HG02884 (cell line): Measurements from ENCODE around the gene ACACB.

ENCODE experiments used
- ATAC-seq: cut with Tn5 transposase; IDR thresholded peaks from one replicate; pipeline ENCODE4 v1.9.1; 2021; ENCODE audit warnings: mild to moderate bottlenecking, moderate library complexity; ENCODE audit not compliant: unreplicated experiment

Gene ACACB

DNA sequence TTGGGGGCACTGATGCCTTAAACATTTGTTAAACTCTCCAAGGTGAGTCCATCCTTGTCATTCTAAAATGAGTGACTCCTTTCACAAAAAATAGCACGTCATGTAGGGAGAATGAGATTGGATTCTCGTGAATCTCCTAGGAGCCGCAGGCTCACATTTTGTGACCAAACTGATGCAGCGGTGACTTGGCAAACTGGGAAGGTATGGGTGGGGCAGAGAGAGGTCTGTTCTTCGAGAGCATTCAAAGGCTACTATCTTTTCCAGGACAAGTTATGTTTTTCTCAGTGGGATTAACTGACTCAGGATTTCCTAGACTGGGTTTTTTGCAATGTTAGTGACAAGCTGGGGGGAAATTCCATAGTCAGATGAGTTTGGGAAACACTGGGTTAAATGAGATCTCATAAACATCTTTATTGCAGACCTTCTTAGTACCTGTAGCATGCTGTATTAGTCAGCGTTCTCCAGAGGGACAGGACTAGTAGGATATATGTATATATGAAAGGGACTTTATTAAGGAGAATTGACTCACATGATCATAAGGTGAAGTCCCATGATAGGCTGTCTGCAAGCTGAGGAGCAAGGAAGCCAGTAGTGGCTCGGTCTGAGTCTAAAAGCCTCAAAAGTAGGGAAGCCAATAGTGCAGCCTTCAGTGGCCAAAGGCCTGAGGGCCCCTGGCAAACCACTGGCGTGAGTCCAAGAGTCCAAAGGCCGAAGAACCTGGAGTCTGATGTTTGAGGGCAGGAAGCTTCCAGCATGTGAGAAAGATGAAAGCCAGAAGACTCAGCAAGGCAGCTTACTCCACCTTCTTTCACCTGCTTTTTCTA is 131.7 kb downstream of the ACACB start:
- ATAC-seq: no peak

- ATAC-seq: no peak
Observed at GRCh38 chr12:109250523-109250922, 134.1 kb downstream of the ACACB start.

GRCh38 chr12:109252799-109253198 is 136.4 kb downstream of the ACACB start:
- no peak for ATAC-seq

DNA sequence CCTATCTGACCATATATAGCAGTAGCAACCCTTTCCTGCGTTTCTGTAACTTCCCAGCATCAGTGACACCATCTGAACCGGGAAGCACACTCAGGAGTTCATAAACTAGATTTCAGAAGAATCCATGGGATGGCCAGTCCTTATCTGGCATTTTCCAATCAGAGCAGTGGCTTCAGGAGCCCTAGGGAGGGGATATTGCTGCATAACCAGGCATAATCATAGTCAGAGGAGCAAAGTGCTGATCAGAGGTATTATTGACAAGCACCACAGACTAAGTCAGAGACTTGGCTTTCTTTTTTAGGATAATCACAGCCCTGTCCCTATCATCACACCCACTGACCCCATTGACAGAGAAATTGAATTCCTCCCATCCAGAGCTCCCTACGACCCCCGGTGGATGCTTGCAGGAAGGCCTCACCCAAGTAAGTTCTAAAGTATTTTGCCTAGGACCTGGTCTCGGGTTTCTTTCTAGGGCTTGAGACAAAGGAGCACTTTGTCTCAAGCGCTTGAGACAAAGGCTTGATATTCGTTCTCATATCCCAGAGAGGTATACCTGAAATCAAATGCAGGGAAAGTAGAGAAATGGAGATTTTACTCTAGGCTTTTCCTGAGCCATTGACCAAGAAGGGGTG is 137.6 kb downstream of the ACACB start:
- ATAC-seq: no peak

GRCh38 chr12:109255377-109255776 is 139.0 kb downstream of the ACACB start:
- no peak for ATAC-seq

DNA sequence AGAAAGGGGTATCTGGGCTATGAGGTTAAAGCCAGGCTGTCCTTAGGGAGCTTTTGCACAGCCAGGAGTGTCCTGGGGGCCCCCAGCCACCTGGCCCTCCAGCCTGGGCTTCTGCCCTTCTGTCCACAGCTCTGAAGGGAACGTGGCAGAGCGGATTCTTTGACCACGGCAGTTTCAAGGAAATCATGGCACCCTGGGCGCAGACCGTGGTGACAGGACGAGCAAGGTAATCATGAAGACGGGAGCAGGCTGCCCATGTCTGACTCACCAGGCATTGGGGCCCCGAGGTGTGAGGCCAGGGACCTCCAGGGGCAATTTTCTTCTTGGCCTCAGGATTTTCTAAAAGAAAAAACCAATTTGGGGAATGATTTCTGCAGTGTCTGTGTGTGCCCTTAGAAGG is 139.6 kb downstream of the ACACB start:
- ATAC-seq: no peak

DNA sequence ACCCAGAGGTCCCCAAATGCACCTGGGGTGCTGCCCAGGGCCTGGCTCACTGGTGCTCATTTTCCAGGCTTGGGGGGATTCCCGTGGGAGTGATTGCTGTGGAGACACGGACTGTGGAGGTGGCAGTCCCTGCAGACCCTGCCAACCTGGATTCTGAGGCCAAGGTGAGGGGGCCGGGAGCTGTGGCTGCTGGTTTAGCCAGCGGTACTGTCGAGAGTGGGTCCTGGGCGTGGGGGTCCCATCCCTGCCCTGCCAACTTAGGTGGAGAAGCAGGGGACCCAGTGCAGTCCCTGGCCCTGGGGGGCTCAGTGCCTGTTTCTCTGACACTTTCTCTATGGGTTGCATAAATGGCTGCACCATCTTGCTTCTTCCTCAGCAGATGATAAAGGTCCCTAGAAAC is 141.8 kb downstream of the ACACB start:
- ATAC-seq: no peak

GRCh38 chr12:109258607-109259544 is 142.5 kb downstream of the ACACB start:
- no peak for ATAC-seq

DNA sequence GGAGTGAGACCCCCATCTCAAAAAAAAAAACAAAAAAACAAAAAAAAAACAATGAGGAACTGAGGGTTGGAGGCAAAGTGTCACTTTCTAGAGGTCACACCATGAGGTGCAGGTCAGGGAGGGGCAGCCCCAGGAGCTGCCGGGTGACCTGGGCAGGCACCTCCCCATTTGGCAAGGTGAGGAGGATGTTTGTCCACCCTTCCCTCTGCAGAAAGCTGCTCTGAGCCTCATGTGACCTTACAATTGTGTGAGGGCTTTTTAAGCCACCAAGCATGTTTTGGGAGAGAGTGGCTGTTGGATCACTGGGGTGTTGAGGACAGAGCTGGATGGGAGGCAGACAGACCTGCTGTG is 143.1 kb downstream of the ACACB start:
- ATAC-seq: no peak

DNA sequence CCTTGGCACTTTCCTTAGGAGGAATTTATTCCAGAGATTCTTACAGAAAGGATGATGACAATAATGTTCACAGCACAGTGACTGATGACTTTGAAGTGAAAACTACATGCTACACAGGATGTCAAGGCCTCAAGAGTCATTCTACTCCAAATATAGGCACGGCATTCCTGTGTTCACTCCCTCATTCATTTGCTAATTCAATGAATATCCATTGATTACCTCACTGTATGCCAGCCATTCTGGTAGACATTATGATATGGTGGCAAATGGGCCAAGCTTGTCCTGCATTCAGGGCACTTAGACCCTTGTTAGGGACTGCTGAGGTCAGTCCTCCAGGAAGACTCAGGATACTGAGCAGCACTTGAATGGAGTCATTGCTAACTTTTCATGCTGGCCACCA is 144.7 kb downstream of the ACACB start:
- ATAC-seq: no peak

GRCh38 chr12:109261939-109262338 is 145.6 kb downstream of the ACACB start:
- no peak for ATAC-seq

- ATAC-seq: no peak
Observed at GRCh38 chr12:109263439-109263838, 147.1 kb downstream of the ACACB start.

DNA sequence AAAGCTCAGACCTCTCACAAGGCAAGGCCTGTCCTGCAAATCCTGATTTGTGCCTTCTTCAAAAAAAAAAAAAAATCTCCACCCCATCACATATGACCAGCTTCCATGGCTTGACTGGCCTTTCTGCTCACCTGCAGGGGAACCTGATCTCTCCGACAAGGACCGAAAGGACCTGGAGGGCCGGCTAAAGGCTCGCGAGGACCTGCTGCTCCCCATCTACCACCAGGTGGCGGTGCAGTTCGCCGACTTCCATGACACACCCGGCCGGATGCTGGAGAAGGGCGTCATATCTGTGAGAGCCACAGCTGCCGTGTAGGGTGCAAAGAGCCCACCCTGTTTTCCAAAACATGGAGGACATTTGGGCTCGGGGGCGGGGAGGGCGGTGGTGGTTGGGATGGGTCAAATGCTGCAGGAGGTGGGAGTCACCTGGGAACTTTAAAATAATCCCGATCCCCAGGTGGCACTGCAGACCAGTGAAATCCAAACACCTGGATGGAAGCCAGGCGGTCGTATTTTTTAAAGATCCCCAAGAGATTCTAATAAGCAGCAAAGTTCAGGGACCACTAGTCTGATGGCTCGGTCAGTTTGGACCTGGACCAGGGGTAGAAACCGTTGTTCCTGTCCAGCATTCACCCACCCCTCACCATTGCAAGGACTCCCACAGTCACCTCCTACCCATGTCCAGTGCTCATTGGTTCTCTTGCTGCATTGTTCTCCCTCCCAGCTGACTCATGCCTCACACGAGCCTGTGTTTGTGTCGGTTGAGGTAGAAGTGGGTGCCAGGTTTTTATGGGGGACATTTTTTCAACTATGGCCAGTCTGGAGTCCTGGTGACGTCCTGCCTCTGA is 147.9 kb downstream of the ACACB start:
- no peak for ATAC-seq

DNA sequence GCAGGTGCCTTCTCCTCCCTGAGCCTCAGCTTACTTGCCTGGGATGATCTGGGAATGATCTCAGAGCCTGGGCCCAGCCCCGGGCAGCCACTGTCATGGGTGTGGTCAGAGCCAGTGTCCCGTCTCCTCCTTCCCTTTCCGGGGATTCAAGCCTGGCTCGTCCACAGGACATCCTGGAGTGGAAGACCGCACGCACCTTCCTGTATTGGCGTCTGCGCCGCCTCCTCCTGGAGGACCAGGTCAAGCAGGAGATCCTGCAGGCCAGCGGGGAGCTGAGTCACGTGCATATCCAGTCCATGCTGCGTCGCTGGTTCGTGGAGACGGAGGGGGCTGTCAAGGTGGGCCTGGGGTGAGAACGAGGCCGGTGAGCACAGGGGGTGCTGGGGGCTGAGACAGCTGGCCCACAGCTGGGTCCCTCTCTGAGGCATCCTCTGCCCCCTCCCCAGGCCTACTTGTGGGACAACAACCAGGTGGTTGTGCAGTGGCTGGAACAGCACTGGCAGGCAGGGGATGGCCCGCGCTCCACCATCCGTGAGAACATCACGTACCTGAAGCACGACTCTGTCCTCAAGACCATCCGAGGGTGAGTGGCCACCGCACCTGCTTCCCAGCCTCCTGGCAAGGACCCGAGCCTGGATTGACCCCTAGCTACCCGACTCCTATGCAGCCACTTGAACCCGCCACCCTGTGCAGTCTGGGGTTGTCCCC is 148.7 kb downstream of the ACACB start:
- ATAC-seq: no peak

DNA sequence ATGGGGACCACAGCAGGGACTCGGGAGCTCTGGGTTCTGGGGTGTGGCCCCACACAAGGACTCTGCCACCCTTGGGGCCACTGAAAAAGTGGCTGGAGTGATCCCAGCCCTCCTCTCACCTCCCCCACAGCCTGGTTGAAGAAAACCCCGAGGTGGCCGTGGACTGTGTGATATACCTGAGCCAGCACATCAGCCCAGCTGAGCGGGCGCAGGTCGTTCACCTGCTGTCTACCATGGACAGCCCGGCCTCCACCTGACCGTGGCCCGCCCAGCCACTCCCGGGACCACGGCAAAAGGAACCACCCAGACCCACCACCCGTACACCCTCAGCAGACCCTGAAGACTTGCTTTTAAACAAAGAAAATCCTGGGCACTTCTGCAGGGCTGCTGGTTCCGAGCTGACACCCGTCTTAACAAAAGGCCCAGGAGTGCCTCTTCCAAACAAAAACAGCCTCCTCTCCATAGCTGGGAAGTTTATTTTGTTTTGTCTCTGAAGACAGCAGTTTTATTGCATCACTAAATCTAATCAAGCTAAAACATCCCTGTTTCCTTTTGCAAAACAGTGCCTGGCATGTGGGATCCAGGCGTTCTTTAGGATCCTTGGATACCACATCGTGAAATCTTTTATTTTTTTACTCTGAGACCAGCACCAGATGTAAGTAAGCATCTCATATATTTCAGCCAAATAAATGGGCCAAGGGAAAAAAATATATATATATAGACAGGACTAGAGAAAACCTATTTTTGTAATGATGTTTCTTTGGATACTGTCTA is 149.9 kb downstream of the ACACB start:
- ATAC-seq: no peak

- no peak for ATAC-seq
Observed at GRCh38 chr12:109267361-109267760, 151.0 kb downstream of the ACACB start.

DNA sequence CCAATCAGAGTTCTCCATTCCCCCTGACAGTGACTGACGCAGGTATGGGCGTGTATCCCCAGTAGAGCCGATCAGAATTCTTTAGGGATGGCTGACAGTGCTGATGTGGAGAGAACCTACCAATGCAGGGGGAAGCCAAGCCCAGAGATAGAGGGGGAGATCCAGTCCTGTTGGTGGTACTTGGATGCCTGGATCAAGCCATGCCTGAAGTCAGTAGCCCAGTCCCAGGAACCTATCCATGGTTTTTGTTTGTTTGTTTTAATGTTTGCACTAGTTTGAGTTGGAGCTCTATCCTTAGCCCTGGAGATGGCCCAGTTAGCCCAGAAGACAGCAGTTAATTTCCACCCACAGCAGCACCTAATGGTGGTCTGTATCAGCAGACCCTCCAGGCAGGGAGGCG is 152.5 kb downstream of the ACACB start:
- ATAC-seq: no peak

DNA sequence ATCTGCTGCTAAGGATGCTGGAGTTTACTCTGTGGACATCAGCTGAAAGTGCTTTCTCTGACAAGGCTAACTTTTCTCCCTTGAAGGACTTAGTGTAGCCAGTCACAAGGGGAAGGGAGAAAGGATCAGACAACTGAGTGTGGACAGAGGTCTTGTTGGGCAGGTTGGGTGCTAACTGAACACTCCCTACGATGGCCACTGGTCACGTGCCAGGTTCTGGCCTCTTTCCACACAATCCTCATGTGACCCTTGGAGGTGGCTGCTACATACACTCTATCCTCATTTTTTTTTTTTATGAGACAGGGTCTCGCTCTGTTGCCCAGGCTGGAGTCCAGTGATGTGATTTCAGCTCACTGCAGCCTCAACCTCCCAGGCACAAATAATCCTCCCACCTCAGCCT is 153.0 kb downstream of the ACACB start:
- ATAC-seq: no peak

DNA sequence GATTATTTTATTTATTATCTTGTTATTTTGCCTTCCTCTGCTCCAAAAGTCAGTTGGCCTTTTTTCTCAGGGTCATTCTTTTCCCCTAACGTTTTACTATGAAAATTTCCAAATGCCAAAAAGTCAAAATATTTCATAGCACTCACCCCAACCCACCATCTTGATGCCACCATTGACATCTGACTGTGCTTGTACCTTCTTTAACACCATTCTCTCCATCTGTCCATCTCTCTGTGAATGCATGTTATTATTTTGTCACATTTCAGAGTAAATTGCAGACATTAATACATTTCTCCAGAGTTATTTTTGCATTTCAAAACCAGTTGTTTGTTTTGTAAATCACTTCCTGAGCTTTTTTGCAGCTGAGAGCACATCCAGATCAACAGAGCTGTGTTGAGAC is 154.1 kb downstream of the ACACB start:
- ATAC-seq: no peak
